GM19025 (cell line): ENCODE measurements around the gene AUH.

Experiments
- ATAC-seq: cut with Tn5 transposase; IDR thresholded peaks from one replicate; pipeline ENCODE4 v1.9.1; 2021; ENCODE audit warnings: mild to moderate bottlenecking, low read depth, moderate library complexity; ENCODE audit not compliant: unreplicated experiment

Gene AUH

DNA sequence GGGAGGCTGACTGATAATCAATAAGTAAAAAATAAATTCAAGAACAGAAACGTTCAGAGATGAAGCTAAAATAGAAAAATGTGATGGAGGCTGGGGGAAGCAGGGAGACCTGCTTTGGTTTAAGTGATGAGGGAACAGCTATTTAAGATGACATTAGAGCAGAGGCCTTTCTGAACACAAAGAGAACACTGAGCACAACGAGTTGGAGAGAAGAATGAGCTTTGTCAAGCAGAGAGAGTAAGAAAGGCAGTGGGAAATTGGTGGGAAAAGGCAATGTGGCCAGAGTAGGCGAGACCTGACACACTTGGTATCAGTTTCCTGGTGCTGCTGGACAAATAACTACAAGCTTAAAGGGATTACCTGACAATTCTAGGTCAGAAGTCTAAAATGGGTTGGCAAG is 20.0 kb downstream of the AUH start:
- ATAC-seq = no peak

DNA sequence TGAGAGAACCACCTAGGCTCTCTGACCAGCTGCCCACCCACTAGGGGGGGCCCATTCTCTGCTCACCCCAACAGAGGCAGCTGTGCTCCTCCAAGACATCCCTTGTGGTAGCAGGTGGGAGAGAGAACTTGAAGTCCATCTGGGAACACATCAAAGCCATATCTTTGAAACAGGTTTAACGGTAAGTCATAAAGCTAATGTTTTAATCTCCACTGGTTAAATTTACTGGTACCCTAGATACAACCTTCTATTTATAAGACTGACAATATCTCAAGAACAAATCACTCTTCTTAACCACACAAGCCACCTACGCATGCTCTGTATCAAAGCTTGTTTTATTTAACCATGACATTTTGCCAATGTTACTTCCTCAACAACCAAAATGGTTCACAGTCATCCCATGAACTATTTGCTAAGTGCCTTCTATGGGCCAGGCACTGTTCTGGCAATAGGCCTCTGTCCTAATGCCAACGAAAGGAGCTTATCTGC is 20.4 kb downstream of the AUH start:
- no peak for ATAC-seq

DNA sequence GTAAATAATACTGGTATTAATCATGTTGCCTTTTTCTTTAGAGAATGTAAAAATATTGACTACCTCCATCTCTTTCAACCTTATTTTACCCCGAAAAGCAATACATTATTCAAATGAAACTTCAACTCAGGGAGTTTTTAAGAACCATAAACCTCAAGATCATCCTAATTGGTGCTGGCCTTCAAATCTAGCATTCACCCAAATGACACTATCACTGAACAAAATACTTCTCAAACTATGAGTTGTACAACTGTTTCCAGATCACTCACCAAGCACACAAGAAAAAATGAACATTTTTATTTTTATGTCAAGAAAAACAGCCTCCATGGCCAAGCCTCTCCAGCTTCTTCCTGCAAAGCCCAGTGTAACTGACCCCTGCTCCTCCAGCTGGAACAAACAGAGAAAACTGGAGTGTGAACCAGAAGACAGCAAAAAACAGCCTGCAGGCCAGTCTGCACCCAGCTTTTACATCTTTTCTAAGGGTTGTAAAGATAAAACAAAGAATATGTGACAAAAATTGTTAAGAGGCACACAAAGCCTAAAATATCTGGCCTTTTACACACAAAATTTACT is 21.2 kb downstream of the AUH start:
- ATAC-seq = no peak

DNA sequence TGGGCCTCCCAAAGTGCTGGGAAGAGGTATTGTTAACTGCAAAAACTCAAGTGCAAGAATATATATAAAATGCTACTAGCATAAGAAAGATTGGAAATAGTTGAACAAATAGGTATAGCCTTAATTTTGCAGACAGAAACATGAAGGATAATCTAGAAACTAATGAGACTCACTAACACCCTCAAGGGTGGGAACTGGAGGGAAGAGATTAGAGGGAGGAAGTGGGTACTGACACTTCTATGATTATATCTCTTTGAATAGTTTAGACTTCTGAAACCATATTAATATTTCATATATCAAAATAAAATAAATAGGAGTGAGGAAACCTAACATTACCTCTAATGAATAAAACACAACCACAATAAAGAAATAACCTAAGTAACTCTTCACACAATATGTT is 23.0 kb downstream of the AUH start:
- no peak for ATAC-seq

DNA sequence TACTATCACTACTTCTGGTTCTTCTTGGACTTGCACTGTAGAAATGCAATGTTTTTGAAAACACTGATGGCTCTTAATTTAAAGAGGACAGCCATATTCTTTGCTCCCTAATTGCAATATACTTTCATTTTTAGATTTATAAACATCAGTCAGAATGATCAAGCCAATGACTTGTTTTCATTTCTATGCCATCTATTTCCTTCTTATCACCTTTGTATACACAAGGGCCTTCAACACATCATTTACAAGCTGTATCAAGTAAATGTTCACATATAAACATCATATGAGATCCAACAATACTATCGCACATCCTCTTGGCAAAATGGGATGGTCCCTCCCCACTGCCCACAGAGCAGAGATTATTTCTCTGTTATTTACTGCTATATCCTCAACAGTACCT is 24.9 kb downstream of the AUH start:
- no peak for ATAC-seq

DNA sequence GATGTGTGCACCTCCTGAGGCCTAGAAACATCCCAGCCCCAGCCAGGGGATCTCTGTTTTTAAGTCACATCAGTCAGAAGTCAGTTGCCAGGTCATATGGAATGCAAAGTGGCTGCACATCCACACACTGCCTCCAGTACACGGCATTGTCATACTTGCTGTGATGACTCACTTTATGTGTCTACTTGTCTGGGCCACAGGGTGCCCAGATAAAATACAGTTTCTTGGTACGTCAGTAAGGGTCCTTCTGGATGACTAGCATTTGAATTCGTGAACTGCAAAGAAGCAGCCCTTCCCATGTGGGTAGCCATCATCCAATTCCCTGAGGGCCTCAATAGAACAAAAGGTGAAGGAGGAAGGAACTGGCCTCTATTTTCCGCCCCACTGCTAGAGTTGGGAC is 27.7 kb downstream of the AUH start:
- no peak for ATAC-seq

DNA sequence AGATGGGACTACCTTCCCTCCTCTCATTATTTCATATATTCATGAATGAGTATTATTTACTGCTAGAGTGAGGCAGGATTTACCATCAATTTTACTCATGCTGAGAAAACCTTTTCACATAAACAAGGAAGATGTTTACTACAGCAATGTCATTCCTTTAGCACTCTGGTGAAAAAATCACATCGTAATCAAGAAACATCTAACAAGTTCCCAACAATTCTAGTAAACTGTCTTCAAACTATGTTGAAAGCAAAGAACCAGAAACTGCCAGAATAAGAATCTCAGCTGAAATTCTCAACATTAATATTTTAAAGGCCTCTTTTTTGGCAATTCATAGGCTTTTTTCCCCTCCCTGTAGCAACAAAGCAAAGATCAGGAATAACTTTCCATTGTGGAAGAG is 28.2 kb downstream of the AUH start:
- no peak for ATAC-seq

DNA sequence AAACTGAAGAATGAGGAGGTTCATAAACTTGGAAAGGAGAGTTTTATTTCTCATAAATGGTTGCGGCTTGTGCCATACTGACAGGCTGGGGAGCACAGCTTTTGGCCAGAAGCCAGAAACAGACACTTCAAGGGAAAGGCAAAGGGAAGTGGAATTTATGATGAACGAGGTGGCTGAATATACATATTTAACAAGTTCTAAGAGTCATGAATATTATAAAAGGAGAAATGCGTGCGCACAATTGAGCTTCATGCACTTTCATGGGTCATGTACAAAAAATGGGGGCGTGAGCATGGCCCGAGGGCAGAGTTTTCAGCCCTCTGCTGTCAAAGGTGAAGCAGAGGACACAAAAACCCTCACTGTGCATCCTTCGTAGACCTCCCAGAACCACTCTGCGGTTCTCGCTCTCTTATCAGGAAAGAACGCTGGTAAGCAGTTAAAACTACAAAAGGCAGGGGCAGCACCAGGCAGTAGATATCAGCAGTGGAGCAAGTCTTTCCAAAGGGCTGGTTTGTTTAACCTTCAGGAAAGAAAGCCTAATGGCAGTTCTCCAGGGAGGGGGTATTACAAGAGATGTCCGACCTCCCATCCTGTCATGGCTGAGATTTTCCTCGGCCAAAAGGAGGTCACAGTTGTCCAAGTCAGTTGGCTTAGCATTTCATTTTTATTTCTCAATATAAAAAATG is 29.0 kb downstream of the AUH start:
- no peak for ATAC-seq

DNA sequence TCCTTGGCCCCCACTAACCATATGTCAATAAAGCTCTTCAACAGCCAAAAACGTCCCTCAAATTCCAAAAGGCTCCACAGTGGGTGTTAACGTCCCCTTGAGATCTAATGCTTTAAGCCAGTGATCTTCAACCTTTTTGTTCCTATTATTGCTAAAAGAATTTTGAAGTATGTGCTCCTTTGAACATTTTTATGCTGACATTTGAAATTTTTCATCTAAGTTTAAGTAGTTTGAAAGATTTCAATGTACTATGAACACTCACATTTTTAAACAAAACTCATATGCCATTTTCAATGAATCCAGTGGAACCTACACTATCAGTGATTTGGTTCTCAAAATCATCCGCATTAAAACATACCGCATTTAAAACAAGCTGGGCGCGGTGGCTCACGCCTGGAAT is 29.9 kb downstream of the AUH start:
- no peak for ATAC-seq

DNA sequence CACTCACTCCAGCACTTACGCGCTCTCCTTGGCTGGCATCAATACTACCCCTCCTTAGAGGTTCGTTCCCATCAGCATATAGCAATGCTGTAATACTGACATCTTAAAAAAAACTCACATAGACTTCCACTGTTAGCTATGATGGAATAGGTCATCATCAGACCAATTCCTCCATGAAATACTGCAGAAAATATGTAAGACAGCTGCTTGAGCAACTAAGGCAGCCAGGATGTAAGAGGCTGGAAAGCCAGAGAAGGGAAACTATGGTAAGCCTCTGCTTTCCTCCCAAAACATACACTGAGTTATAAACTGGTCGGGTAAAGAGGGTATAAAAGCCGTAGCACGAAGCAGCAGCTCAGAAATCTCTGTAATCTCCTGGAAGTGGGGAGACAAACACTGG is 33.5 kb downstream of the AUH start:
- no peak for ATAC-seq

DNA sequence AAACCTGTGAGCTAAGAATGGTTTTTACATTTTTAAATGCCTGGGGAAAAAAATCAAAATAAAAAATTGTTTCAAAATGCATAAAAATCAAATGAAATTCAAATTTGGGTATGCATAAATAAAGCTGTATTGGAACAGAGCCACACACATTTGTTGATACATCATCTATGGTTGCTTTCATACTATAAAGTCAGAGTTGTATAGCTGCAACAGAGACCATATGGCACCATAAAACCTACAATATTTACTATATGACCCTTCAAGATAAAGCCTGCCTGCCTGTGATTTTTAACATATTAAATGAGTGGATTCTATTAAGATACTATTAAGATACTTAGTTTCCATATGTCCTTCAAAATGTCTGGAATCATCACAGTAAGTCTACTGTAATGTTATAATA is 40.0 kb downstream of the AUH start:
- ATAC-seq = no peak

DNA sequence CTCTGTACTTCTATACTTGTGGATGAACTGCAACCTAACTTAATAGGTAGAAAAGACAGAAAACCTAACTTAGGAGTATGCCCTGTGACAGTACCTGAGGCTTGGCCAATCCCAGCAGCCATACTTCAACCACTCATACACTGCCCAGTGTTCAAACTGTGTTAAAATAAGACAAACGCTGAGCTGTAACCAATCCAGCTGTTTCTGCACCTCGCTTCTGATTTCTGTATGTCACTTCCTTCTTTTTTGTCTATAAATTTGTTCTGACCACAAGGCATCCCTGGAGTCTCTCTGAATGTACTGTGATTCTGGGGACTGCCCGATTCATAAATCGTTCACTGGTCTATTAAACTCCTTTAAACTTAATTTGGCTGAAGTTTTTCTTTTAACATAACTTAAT is 41.4 kb downstream of the AUH start:
- ATAC-seq = no peak

DNA sequence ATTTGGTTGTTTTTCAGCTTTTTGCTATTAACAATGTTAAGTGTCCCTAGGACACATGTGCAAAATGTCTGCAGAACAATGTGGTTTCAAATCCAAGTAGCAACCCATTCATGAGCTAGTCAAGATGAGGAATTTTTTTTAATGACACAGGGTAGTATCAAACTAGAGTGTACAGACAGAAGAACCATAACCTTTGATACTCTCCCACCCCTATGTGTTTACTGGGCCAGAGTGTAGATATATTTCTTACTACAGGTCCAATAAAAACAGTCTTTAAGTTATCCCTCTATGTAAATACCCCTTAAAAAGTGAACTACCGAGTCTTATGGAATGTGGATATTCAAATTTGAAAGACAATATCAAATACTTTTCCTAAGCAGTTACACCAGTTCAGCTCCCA is 45.6 kb downstream of the AUH start:
- no peak for ATAC-seq

DNA sequence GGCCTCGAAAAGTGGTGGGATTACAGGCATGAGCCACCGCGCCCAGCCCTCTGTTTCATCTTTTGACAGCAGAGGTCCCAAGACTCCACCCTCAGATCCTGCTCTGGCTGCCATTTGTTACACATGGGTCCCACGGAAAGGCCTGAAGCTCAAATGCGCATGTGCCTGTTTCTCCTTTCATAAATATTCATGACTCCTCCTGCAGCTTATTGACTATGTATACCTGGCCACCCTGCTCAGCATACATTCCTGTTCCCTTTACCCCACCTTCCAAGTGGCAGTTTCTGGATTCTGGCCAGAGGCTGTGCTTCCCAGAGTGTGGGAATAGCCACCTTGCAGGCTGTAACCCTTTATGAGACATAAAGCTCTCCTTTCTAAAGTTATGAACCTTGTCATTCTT is 46.5 kb downstream of the AUH start:
- no peak for ATAC-seq

DNA sequence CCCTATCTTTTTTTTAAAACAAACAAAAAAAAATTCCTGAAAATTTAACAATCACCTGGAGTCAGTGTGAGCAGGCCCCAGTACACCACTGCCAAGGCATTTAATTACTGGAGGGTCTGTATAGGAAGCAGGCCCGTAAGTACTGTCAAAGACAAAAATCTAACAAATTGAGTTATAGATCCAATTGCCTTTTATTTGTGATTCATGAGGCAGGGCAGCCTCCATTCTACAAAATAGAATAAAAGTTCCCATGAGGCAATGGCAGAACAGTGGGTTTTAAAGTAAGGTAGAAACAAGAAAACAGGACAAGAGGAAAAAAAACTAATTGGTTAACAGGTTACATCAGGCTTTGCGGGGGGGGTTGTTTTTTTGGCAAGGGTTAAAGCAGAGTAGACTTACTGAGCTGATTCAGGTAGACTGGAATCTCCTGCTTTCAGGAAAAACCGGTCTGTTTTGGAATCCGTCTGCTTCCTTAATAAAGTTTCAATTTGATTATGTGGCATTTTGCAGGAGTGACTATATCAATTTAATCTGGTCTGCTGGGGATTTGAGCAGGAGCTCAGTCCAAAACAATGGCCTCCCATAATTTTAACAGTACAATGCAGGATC is 48.9 kb downstream of the AUH start:
- no peak for ATAC-seq

DNA sequence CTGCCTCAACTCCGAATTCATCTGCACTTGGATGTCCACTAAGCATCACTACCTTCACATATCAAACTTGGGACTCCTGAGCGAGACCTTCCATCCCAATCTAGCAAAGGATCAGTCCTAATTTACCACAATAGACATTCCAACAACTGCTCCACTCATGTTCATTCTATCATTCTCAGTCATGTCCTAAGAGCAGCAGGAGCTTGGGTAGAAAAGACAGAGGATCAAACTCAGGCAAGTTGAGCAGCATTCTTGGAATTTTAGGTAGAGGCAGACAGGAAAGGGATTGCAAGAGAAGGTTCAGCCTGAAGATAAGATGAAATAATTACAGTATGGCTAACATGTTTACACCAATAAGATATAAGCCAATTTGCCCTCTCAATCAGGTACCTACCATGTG is 51.7 kb downstream of the AUH start:
- ATAC-seq = no peak

DNA sequence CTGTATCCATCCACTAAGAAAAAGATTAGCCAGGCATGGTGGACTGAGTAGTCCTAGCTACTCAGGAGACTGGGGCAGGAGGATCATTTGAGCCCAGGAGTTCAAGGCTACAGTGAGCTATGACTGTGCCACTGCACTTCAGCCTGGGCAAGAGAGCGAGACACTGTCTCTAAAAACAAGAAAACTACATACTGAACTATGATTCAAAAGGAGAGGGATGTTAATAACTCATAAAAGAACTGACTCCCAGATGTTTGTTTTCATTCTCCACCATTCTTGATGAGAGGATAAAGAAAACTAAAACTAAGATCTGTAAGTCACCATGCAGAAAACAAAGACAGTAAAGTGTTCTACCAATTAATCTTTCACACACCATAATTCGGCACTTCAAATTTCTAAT is 53.5 kb downstream of the AUH start:
- ATAC-seq = no peak

DNA sequence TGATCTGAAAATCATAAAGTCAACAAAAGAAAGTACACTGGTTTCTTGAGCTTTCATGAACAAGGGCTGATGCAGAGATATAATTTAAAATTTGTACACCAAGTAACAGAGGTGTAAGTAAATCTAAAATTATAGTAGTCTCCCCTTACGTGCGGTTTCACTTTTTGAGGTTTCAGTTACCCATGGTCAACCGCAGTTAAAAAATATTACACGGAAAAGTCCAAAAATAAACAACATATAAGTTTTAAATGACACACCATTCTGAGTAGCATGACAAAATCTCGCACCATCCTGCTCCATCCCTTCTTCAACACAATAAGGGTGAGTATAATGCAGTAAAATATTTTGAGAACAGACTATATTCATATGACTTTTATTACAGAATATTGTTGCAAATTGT is 54.4 kb downstream of the AUH start:
- ATAC-seq = no peak

DNA sequence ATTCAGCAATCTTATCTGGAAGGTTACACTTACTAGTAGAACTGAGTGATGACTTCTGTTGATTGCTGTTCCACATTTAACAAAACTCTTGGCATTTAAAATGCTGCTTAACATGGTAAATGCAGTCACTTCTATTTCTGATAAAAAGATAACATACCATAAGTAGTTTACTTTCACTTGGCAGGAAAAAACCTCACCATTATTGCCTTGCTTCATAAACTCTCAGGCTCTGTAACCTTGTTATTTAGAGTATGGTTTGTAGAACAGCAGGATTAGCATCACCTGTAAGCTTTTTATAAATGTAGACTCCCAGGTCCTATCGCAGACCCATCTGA is 55.5 kb downstream of the AUH start:
- no peak for ATAC-seq

DNA sequence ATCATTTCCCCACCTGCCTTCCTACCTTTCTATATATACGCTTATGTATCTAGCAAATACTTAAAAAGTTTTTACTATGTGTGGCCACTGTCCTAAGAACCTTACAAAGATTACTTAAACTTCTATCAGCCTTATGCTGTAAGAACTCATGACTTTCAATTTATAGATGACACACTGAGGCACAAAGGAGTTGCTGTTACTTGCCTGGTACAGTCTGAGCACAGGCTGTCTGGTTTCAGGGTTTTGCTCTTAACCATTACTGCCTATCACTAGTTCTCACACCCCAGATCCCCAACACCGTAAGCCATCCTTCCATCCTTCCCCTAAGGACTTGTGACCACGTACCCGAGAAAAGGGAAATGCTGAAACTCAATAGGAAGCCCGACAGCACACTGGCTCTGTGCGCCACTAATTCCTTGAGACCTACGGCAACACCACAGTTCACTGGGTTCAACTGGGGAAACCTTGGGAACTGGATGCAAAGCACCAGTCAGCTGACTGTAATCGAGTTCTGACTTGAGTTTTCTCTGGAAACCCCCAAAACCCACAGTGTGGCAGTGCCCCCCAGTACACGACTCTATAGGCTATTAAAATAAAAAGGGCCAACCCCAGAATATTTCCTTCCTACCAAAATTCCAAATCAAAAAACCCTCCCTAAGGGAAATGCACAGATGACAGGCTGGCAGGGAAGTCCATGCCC is 56.0 kb downstream of the AUH start:
- no peak for ATAC-seq

DNA sequence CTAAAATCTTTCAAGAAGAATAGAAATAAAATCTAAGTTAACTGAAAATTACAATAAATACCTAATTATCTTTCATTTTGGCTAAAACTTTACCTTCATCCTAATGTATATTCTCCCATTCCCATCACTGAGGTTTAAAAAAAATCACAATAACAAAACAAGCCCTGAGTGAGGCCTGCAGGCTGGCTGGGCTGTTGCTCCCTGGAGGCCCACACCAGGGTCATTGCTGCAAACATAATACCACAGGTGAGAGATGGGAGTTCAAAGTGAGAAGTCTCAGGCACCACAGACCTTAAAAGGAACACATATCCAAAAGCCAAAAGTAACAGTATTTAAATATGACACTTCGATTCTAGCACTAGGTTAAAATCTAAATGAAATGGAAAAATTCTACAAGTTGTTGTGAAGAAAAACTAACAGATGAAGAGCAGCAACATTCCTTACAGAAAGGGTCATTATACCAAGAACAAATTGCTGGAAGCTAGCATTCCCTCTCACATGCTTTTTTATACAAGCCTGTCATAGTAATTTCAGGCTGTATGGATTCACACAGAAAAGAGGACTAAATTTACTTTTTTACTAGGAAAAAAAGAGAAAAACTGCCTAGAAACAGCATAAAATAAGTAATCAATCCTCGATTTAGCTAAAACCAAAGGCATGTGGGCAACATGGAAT is 57.8 kb downstream of the AUH start:
- ATAC-seq = no peak
